ENCODE measurements around the gene SARS1.

Gene SARS1

DNA sequence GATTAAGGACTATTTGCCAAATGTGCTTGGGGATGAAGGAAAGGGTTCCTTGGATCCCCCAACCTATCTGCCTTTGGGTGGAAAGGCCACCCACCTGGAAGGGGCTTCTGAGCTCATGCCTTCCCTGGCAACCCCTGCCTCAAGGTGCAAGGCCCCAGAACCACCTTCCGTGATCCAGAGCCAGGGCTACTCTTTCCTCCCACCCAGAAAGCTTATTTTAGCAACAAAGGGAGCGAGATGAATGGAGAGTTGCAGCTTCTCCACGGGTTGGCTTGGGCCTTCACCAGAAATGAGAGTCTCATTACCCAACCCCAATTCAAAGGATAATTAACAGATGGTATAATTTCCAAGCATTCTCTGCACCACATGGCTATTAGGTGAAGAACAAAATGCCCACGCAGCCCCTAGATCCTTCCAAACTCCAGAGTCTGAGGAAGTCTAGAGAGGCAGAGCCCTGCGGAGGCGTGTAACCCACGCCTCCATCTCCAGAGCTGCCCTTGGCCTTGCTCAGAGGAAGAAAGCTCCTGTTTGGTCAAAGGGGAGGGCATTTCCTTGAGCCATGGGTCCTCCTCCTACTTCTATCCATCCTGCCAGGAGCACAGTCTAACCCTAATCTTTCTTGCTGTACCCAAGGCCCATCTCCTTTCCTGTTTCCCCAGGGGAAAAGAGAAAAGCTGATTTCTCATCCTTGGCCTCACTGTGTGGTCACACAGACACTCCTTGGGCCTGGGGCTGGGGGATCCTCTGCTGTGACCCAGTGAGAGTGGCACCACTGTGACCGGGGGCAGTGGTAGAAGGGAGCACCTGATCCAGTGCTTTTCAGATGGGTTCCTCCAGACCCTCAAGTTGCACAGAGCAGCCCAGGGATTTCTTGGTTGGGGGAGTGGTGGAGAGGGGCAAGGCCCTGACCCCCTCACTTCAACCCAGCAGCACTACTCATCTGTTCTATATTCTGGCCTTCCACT, 34.0 kb downstream of the SARS1 start:
- in situ Hi-C loops (cut with HindIII; ENCODE audit: low sequenced_read_pairs), result loop anchor here (10.0 kb wide), 1 partner anchor 157 kb away; no protein-coding TSS in a partner anchor

DNA sequence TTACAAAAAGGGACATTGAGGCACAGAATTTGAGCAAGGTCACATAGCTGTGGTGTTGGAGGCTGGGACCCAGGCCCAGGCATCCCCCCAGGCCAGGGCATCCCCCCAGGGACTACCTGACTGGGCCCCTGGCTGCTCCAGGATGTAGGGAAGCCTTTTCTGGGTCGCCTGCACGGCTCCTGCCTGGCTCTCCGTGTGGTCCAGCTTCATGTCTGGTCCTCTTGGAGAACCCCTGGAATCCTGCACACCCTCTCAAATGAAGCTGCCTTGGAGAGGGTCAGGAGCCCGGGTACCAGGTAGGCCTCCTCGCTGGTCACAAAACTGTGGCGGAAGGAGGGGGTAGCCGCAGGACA, 34.7 kb downstream of the SARS1 start:
- in situ Hi-C loops (cut with HindIII; ENCODE audit: low sequenced_read_pairs), result loop anchor here (10.0 kb wide), 1 partner anchor 156 kb away; no protein-coding TSS in a partner anchor

DNA sequence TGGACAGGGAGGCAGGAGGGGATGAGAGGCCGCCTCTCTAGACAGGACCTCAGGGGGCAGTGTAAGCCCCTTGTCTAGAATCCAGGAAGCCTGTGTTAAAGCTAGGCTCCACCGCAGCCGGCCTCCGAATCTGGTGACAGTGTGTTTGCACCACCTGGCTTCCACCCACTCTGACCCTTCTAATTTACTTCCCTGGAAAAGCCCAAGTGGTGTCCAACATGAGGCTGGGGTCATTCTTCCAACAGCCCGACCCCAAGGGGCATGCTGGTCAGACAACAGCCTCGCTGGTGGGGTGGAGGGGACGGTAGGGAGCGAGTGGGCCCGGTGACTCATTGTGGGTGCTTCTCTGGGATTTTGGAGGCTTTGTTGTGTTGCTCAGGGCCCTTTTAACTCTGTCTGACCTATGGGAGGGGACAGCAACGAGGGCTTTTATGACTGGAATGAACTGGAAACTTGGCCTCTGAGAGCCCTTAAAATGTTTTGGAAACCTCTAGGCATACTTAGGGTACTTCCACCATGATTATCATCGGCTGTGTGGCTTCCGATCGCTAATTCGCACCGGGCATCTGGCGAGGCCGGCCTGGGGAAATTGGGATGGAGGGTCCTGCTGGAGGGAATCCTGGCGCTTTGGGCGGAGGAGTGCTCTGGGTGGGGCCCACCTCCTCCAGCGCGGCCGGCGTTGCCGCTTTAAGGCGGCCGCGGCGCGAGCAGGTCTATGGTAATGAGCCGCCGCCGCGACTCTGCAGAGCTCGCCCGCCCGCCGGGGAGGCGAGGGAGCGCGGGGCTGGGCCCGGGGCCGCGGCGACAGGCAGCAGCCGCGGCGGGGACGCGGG, 35.3 kb downstream of the SARS1 start, which contains the start of gene CELSR2:
Gene CELSR2, plus strand, starts transcription at position 743 of the 833 bp plus-strand sequence. CDS start 541 bp downstream, outside the sequence.
- in situ Hi-C loops (cut with HindIII; ENCODE audit: low sequenced_read_pairs), result loop anchor here (10.0 kb wide), 1 partner anchor 156 kb away; no protein-coding TSS in a partner anchor

DNA sequence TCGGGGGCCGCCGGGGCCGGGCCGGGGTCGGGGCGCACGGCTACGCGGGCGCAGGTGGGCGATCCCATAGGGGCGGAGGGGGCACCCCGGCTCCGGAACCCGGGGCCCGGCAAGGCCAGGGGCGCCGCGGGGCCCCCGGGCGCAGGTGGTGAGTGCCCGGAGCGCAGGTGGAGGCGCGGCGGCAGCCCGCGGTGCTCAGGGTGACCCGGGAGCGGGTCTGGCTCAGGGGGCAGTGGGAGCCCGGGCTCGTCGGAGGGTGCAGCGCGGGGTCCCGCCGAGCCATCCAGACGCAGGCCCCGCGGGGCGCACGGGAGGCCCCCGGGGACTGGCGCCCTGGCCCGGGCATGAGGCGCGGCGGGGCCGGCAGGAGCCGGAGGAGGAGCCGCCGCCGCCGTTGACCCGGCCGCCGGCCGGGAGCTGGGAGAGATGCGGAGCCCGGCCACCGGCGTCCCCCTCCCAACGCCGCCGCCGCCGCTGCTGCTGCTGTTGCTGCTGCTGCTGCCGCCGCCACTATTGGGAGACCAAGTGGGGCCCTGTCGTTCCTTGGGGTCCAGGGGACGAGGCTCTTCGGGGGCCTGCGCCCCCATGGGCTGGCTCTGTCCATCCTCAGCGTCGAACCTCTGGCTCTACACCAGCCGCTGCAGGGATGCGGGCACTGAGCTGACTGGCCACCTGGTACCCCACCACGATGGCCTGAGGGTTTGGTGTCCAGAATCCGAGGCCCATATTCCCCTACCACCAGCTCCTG, 36.1 kb downstream of the SARS1 start:
- in situ Hi-C loops (cut with HindIII; ENCODE audit: low sequenced_read_pairs), result loop anchor here (10.0 kb wide), 1 partner anchor 155 kb away; no protein-coding TSS in a partner anchor

DNA sequence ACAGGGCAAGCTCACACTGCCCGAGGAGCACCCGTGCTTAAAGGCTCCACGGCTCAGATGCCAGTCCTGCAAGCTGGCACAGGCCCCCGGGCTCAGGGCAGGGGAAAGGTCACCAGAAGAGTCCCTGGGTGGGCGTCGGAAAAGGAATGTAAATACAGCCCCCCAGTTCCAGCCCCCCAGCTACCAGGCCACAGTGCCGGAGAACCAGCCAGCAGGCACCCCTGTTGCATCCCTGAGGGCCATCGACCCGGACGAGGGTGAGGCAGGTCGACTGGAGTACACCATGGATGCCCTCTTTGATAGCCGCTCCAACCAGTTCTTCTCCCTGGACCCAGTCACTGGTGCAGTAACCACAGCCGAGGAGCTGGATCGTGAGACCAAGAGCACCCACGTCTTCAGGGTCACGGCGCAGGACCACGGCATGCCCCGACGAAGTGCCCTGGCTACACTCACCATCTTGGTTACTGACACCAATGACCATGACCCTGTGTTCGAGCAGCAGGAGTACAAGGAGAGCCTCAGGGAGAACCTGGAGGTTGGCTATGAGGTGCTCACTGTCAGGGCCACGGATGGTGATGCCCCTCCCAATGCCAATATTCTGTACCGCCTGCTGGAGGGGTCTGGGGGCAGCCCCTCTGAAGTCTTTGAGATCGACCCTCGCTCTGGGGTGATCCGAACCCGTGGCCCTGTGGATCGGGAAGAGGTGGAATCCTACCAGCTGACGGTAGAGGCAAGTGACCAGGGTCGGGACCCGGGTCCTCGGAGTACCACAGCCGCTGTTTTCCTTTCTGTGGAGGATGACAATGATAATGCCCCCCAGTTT, 36.9 kb downstream of the SARS1 start:
- in situ Hi-C loops (cut with HindIII; ENCODE audit: low sequenced_read_pairs), result no loop called here

DNA sequence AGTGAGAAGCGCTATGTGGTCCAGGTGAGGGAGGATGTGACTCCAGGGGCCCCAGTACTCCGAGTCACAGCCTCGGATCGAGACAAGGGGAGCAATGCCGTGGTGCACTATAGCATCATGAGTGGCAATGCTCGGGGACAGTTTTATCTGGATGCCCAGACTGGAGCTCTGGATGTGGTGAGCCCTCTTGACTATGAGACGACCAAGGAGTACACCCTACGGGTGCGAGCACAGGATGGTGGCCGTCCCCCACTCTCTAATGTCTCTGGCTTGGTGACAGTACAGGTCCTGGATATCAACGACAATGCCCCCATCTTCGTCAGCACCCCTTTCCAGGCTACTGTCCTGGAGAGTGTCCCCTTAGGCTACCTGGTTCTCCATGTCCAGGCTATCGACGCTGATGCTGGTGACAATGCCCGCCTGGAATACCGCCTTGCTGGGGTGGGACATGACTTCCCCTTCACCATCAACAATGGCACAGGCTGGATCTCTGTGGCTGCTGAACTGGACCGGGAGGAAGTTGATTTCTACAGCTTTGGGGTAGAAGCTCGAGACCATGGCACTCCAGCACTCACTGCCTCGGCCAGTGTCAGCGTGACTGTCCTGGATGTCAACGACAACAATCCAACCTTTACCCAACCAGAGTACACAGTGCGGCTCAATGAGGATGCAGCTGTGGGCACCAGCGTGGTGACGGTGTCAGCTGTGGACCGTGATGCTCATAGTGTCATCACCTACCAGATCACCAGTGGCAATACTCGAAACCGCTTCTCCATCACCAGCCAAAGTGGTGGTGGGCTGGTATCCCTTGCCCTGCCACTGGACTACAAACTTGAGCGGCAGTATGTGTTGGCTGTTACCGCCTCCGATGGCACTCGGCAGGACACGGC, 37.8 kb downstream of the SARS1 start:
- in situ Hi-C loops (cut with HindIII; ENCODE audit: low sequenced_read_pairs), result no loop called here

DNA sequence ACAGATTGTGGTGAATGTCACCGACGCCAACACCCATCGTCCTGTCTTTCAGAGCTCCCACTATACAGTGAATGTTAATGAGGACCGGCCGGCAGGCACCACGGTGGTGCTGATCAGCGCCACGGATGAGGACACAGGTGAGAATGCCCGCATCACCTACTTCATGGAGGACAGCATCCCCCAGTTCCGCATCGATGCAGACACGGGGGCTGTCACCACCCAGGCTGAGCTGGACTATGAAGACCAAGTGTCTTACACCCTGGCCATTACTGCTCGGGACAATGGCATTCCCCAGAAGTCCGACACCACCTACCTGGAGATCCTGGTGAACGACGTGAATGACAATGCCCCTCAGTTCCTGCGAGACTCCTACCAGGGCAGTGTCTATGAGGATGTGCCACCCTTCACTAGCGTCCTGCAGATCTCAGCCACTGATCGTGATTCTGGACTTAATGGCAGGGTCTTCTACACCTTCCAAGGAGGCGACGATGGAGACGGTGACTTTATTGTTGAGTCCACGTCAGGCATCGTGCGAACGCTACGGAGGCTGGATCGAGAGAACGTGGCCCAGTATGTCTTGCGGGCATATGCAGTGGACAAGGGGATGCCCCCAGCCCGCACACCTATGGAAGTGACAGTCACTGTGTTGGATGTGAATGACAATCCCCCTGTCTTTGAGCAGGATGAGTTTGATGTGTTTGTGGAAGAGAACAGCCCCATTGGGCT, 38.6 kb downstream of the SARS1 start:
- in situ Hi-C loops (cut with HindIII; ENCODE audit: low sequenced_read_pairs), result no loop called here

DNA sequence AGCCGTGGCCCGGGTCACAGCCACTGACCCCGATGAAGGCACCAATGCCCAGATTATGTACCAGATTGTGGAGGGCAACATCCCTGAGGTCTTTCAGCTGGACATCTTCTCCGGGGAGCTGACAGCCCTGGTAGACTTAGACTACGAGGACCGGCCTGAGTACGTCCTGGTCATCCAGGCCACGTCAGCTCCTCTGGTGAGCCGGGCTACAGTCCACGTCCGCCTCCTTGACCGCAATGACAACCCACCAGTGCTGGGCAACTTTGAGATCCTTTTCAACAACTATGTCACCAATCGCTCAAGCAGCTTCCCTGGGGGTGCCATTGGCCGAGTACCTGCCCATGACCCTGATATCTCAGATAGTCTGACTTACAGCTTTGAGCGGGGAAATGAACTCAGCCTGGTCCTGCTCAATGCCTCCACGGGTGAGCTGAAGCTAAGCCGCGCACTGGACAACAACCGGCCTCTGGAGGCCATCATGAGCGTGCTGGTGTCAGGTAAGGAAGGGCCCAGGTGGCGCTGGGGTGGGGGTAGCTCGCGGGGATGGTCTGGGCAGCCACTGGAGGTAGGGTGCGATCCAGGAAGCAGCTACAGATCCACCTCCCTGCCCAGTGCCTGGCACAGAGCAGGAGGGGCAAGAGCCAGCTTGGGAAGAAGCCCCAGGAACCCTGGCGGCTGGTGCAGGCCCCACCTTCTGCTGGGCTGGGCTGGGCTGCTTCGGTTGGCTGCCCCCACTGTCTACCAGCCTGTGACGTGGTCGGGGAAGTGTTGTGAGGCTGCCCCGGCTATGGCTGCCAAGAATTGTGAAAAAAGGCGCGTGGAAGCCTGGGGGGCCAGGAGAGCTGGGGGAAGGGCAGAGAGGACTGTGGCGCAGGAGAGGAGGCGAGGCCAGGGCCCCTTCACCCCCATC, 39.4 kb downstream of the SARS1 start:
- in situ Hi-C loops (cut with HindIII; ENCODE audit: low sequenced_read_pairs), result no loop called here

DNA sequence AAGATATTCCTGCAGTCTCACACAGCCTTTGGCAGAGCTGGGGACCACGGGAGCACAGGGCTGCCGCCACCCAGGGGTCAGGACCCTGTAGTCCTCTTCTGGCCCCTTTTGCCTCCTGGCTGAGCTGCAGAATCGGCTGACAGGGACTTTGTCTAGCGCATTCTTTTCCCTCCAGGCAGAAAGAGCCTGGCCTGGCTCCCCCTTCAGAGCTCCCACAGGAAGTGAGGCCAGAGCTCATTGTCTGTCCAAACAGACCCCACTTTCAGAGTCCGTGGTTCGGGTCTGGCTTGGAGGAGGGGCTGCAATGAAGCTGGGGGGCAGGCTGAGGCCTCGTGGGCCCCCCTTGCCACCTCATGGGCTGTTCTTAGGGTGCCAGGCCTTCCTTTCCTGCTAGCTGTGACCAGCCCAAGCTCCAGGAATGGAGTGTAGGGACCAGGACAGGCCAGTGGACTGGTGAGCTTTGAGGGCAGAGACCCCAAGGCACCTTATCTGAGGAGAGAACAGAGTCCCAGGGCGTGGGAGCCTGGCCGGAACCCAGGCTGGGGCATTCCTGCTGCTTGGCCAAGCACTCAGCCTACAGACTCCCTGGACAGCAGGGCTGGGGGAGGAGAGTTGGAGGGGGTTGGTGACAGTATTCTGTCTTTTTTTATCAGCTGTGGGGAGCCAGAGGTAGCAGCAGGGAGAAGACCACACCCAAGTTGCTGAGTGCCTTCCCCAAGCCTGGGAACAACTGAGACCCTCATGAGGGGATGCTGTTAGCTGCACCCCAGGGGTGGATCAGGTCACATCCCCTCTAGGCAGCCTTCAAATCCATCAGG, 40.3 kb downstream of the SARS1 start:
- in situ Hi-C loops (cut with HindIII; ENCODE audit: low sequenced_read_pairs), result no loop called here

DNA sequence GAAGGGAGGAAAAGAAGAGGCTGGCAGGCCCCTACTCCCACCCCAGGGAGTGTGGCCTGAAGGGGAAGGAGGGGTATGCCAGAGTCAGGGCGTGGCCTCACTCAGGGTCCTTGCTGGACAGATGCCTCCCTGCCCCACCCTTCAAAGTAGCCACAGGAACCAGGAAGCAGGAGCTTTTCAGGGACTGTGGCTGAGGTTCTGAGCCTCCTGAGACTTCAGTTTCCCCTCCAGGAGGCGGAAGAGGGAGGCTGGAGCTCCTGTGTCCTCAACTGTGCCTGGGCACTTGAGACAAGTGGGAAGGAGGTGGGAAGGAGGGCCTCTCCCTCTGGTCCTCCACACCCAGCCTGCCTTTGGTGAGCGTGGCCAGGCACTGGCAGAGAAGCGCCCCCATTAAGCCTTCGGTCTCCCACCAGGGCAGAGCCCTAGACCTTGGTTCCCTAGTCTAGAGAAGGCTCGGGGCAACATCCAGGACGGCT, 40.9 kb downstream of the SARS1 start:
- in situ Hi-C loops (cut with HindIII; ENCODE audit: low sequenced_read_pairs), result loop anchor here (5.0 kb wide), 1 partner anchor 52 kb away; no protein-coding TSS in a partner anchor

DNA sequence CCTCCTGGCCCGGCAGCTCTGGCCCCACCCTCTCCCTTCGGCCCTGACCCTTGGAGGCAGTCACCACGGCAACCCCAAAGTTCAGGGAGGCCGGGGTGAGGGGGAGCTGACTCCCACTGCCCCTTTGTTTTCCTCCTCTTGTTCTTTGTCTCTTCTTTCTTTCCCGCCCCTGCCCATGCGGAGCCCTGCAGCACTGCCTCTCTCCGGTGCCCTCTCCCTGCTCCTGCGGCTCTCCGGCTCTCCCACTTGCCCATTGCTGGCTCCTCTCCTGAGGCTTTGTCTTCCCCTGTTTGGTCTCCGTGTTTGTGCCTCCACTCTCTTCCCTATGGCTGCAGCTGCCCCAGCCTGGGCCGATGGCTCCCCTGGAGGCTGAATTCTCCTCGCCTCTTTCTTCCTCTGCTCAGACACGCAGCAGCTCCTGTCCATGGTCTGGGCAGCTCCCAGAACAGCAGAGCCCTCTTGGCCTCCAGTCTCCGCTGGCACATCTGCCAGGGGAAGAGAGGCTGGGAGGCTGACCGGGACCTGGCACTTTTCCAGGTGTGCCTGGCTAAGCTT, 41.5 kb downstream of the SARS1 start:
- in situ Hi-C loops (cut with HindIII; ENCODE audit: low sequenced_read_pairs), result loop anchor here (5.0 kb wide), 1 partner anchor 53 kb away; no protein-coding TSS in a partner anchor

DNA sequence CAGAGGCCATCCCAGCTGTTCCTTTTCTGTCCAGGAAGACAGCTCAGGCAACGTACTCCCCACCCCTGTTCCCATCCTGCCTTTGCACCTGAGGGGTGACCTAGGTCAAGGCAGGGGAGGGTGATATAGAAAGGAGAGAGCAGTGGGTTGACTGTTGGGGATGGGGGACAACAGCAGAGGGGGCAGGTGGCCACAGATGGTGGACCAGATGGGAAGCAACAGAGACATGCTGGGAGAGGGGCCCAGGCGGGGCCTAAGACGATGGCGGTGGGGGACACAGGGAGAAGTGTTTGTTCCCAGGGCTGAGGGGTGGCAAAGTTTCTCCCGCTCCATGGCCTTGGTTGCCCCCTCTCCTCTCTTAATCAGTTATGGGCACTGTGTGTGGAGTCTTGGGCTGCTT, 42.0 kb downstream of the SARS1 start:
- in situ Hi-C loops (cut with HindIII; ENCODE audit: low sequenced_read_pairs), result loop anchor here (5.0 kb wide), 1 partner anchor 53 kb away; no protein-coding TSS in a partner anchor

DNA sequence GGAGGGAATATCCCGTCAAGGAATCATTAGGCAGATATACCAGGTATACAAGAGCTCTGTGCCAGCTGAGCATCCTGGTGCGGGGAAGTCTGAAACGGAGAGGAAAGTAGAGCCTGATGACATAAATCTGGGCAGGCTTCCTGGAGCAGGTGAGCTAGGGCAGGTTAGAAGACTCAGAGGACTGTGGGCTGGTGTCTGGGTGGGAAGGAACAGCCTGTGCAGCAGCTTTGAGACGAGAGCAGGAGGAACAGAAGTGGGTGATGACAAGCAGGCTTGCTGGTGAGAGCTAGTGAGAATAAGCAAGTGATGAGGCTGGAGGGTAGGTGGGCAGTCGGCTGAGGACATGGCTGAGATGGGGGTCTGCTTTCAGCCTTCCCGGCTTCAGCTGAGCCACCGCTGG, 42.4 kb downstream of the SARS1 start:
- in situ Hi-C loops (cut with HindIII; ENCODE audit: low sequenced_read_pairs), result loop anchor here (5.0 kb wide), 1 partner anchor 54 kb away; no protein-coding TSS in a partner anchor

DNA sequence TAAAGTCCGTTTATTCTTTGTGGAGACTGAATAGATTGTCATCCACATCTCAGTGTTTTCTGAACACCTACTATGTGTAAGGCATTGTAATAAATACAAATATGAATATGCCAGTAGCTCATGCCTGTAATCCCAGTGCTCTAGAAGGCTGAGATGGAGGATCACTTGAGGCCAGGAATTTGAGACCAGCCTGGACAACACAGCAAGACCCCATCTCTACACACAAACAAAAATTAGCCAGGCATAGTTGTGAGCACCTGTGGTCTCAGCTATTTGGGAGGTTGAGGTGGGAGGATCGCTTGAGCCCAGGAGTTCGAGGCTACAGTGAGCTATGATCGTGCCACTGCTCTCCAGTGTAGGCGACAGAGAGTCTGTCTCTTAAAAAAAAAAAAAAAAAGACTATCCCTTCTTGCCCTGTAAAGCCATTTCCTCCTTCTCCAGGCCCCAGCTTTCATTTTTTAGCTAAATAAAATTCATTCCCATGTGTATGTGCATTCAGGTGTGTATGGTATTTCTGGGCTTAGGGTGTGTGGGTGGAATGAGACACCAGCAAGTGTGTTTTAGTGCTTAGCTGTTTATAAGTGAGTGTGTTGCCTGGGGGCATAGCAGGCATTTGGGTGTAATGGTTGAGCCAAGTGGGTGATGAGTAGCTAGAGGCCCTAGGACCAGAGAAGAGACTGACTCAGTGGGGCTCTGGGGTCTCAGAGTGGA, 43.4 kb downstream of the SARS1 start:
- in situ Hi-C loops (cut with HindIII; ENCODE audit: low sequenced_read_pairs), result loop anchor here (5.0 kb wide), 1 partner anchor 55 kb away; no protein-coding TSS in a partner anchor
